Dermis microvascular lymphatic vessel endothelial cell (primary cell): ENCODE results near the gene ASIP. TPM values are rescaled to one million over a fixed set of nuclear protein-coding genes. Genes with fewer than 3 reads are reported as not detected.
"Not testable (repeated sequence)": the region's sequence is repeated elsewhere in the genome, so short reads cannot be mapped to it uniquely, and the experiment has no call there.

Source experiments
- DNase-seq, 2 donors: peaks; one replicate each; pipeline versions ENCODE4 v3.0.0 to v3.0.0-alpha.2; 2010; ENCODE audit warnings: low read depth in 2 of 2
- total RNA-seq: library from RNA; depleted of rRNA; stranded (reverse); fragments of >200 nt; gene quantifications from 2 replicates; pipeline ENCODE4 v1.2.1, GENCODE V29; 2014

The ASIP gene
- total RNA-seq, 1 donor from 2014 or later, result not detected

- no peak for DNase-seq
Measured at GRCh38 chr20:34285450-34285849, 44.2 kb downstream of the ASIP start.

GRCh38 chr20:34287500-34287899 is 46.3 kb downstream of the ASIP start:
- not testable (repeated sequence) for DNase-seq

- DNase-seq, result no peak
Measured at GRCh38 chr20:34290471-34290870, 49.2 kb downstream of the ASIP start.

- no peak for DNase-seq
Measured at GRCh38 chr20:34292496-34292895, 51.3 kb downstream of the ASIP start.

GRCh38 chr20:34293119-34293518 is 51.9 kb downstream of the ASIP start:
- DNase-seq, result no peak

- DNase-seq, result peak in 1 of 2 donors; percentile 17
Measured at GRCh38 chr20:34293589-34293988, 52.4 kb downstream of the ASIP start.

- no peak for DNase-seq
Measured at GRCh38 chr20:34294563-34294962, 53.3 kb downstream of the ASIP start.

- no peak for DNase-seq
Measured at GRCh38 chr20:34295284-34295683, 54.1 kb downstream of the ASIP start.

- no peak for DNase-seq
Measured at GRCh38 chr20:34296468-34296867, 55.2 kb downstream of the ASIP start.

- not testable (repeated sequence) for DNase-seq
Measured at GRCh38 chr20:34298294-34298784, 57.1 kb downstream of the ASIP start.

GRCh38 chr20:34299556-34300255 is 58.5 kb downstream of the ASIP start:
- DNase-seq, result no peak

GRCh38 chr20:34300256-34300806 is 59.1 kb downstream of the ASIP start:
- DNase-seq, result no peak

- DNase-seq, result no peak
Measured at GRCh38 chr20:34300809-34301586, 59.8 kb downstream of the ASIP start.

GRCh38 chr20:34301587-34302311 is 60.5 kb downstream of the ASIP start:
- DNase-seq, result no peak

- DNase-seq, result no peak
Measured at GRCh38 chr20:34302312-34302722, 61.1 kb downstream of the ASIP start.

- DNase-seq, result peak; percentile 88 to 97
Measured at GRCh38 chr20:34302723-34303533, 61.7 kb downstream of the ASIP start, which contains the start of gene AHCY. AHCY (minus strand) TSS chr20:34303355; CDS start chr20:34303270, 85 bp downstream.

- DNase-seq, result no peak
Measured at GRCh38 chr20:34305333-34306230, 64.4 kb downstream of the ASIP start.

GRCh38 chr20:34309691-34310090 is 68.5 kb downstream of the ASIP start:
- no peak for DNase-seq

GRCh38 chr20:34310481-34311117 is 69.4 kb downstream of the ASIP start:
- DNase-seq, result no peak
